Ramos (cell line): ENCODE measurements around the gene FAM110C.
"Not testable (repeated sequence)": the region's sequence is repeated elsewhere in the genome, so short reads cannot be mapped to it uniquely, and the experiment has no call there.

Experiments
- in situ Hi-C: fragments of 300-500 bp; cut with MboI; formaldehyde crosslinking; loops from one replicate; pipeline ENCODE4 v1.14.3; 2022; ENCODE audit warnings: low sequenced_read_pairs; ENCODE audit not compliant: unreplicated experiment

Gene FAM110C

DNA sequence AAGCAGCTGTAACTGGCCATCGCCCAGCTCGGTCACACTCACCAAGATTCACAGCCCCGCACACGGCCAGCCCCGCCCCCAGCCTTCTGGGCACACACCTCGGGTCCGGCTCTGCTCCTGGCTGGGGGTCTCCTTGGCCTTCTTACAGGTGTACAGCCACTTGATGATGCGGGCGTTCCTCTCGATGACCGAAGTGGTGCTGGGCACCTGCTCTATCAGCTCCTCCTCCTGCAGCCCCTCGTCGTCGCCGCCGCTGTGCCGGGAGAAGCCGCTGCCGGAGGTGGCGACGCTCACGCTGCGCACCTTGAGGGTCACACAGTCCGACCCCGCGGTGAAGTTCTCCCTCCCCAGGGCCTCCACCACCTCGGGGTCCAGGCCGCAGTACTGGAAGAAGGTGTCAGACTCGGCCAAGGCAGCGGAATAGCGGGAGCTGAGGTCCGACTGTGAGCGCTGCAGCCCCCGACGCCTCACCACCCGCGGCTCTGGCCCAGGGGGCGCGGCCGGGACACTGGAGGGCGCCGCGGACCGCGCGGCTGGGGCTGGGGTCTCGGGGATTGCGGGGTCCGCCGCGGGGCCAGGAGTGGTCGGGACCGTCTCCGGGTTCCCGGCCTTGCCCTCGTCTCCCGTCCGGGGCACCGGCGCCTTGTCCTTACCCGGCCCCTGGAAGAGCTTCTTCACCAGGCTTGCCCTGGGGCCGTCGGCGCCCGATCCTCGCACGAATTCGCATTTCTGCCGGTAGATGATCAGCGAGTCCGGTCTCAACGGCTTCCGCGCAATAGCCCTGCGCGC lies 769 bp downstream of the FAM110C start:
- in situ Hi-C loops: no loop called here

DNA sequence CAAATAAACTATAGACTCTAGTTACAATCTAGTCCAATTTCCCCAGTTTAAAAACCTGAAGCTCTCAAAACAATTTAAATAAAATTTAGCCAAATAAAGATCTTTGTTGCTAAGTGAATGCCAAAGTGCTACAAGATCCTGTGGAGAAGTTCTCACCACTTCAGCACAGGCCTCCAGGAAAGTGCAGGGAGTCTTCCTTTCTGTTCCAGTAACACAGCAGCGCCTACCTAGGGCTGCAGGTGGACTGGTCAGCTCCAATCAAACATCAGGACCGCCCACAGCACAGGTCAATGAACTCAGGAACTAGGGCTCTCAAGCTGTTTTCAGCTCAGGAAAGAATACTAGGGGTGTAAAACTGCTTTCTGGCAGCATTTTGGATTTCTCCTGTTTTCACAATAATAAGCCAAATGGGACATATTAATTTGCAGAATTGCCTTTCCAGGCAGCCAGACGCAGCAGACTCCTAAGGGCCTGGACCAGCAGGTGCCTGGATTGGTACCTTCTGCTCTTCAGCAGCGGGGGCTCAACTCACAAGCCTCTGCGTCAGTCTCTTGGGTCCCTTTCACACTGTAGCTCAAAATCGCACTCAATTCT lies 1.5 kb downstream of the FAM110C start:
- in situ Hi-C loops: no loop called here

DNA sequence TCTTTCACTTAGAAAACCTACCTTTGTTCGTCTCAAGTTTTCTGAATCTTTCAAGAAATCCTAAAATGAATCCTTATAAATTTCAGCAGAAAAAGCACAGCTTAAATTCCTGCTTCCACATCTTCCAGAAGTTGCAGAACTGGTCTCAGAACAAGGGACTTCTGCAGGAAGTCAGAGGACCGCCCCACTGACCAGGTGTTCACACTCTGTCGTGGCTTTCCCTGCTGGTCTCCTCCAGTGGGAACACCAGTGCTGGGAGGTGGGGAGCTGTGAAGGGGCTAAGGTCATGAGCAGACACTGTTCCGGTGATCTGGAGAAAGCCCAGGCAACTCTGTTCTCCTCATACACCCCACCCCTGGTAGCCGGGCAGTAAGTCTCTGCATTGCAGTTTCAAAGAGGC lies 3.5 kb downstream of the FAM110C start:
- in situ Hi-C loops: no loop called here

DNA sequence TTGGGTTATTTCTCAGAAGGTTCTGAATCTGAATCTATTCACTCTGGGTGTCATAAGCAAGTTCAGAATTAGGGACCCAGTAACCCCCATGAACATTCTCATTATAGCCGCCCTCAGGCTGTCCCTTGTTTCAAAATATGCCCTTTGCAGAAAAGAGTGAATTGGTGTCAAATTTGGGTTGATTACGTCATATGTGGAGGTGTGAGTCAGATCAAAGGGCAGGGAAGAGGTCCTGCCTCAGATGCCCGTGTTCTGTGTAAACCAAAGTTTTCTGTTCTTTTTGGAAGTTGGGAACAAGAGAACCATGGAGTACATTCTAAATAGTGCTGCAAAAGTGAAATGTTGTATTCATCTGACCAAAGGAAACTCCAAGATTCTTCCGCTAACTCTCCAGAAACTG lies 5.8 kb downstream of the FAM110C start:
- in situ Hi-C loops: no loop called here

DNA sequence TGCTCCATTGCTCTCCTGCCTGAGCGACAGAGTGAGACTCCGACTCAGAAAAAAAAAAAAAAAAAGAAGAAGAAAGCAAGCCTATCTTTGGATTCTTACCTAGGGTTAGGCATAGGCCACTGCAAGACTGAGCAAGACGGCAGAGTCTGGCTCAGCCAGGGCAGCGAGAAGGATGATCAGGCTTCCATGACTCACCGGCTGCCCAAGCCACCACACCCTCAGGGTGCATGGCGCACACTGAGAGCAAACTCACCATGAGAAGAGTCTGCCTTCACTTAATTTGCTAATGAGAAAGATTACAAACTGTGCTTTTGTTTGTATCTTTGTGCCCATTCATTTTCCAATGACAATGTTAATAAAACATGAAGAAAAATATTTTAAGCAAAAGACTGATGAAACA lies 8.2 kb downstream of the FAM110C start:
- in situ Hi-C loops: no loop called here

DNA sequence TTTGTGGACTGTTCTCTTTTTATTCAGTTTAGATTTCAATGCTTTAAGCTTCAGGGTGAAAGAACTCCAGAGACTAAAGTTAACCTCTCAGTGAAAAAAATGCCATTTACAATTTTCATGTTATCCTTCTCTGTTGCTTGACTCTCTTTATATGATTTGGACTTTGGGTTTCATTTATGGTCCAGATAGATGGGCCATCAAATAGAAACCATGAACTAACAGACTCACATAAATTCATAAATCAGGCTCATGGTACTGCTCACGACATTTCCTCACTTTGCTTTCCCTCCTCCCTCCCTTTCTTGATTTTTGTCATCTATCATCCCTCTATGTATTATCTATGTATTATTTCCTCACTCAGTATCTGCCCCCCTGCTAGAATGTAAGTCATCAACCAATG lies 10.0 kb downstream of the FAM110C start:
- in situ Hi-C loops: no loop called here

DNA sequence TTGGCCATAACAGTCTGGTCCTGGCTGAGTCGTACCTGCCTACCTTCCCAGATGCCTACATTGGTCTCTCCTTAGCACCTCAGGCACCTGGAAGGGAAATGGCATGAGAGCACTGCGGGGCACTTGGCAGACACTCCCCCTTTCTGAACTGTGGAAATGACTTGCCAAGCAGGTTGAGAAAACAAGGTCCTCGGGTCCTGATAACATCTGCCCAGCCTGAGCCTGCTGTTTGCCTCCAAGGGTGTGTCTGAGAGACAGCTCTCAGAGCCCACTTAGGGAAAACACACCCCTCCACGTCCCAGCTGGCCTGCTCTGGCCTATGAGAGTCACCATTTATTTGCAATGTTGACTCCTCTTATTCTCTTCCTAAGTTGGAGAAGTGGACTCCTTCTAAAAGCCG lies 10.5 kb downstream of the FAM110C start:
- in situ Hi-C loops: no loop called here

DNA sequence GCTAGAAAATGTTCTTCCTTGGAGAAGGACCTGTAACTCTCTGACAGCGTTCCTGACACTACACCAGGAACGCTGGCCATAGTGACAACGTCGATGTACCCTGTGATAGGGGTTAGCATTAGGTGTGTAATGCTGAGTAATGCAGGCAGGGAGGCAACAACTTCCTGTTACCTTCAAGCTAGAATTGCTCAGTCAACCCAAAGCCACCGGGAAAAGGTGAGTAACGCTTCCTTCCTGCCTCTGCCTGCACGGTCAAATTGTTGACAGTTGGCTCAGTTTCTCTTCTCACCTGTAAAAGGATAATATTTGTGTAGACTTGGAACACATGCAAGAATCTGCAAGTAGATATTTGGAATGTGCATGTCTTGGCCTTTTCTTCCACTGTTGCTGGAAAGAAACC lies 12.7 kb downstream of the FAM110C start:
- in situ Hi-C loops: no loop called here

DNA sequence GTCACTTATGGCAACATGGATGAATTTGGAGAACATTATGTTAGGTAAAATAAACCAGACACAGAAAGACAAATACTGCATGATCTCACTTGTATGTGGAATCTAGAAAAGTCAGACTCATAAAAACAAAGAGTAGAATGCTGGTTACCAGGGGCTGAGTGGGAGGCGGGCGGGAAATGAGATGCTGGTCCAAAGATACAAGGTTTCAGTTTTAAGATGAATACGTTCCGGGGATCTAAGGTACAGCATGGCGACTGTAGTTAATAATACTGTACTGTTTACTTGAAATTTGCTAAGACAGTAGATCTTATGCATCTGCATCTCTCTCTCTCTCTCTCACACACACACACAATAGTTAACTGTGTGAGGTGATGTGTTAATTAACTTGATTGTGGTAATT lies 14.2 kb downstream of the FAM110C start:
- in situ Hi-C loops: no loop called here

DNA sequence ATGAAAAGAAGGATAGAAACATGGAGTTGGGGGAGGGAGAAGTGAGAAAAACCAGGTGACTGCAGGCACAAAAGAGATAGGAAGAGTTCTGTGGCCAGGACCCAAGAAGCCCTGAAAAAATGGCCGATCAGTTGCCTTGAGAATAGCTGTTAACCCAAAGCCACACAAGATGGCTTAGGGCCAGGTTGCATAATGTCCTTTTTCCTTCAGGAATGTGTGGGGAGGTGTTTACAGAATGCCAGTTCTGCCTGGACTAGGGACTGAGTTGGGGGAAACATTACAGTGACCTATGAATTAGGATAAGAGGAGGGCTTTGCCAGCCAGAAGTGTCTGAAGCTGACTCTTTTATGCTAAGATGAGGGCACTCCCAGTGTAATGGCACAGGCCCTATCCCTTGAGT lies 17.1 kb downstream of the FAM110C start:
- in situ Hi-C loops: no loop called here

DNA sequence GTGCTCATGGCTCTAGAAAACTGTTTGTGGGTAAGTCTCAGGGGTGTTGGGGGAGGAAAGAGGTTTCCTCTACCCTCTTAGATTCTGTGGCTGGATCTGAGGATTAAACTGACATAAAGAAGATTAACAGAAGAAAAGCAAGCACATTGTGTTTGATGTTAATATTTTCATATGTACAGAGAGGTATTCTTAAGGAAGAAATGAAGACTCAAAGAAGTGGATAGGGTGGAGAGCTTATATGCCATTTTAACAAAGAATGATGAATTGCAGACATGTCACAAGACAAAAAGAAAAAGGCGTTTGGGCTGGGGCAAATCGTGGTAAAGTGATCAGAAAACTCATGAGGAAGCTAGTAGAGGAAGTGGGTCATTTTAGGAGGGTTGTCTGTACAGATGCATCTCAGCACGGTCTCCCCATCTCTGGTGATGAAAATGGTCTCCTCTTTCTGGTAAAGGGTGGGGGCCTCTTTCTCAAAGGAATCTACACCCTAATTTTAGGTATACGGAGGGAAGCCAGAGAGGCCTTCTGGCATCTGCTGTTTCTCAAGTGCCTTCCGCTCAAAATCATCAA lies 17.8 kb downstream of the FAM110C start:
- in situ Hi-C loops: no loop called here

DNA sequence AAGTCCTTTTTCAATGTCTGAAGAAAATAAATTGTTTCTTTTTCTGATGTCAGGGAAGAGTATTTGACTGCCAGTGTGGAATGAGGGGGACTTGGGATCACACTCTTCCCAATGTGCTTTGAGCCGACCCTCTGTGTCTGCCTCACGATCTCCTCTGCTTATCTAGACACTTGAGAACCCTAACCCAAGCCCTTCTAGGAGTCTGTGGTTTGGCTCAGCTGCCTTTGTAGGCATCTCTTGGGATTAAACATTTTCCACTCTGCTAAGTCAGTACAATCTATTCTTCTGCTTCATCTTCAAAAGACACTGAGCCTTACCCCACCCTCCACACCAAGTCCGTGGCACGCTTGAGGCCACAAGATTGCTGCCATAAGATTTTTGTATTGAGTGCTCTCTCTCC lies 19.4 kb downstream of the FAM110C start:
- in situ Hi-C loops: no loop called here

DNA sequence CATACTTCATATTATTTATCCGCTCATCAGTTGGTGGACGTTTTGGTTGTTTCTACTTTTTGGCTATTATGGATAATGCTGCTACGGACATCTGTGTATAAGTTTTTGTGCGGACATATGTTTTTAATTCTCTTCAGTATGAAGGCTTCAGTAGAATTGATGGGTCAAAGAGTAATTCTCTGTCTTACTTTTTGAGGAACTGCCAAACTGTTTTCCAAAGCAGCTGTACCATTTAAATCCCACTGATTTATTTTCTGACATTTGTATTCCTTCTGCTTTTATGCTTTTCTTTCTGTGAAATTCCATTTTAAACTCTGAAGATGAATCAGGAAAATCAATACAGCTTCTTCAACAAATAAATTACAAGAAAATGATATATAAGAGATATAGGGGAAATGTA lies 20.8 kb downstream of the FAM110C start:
- in situ Hi-C loops: no loop called here

DNA sequence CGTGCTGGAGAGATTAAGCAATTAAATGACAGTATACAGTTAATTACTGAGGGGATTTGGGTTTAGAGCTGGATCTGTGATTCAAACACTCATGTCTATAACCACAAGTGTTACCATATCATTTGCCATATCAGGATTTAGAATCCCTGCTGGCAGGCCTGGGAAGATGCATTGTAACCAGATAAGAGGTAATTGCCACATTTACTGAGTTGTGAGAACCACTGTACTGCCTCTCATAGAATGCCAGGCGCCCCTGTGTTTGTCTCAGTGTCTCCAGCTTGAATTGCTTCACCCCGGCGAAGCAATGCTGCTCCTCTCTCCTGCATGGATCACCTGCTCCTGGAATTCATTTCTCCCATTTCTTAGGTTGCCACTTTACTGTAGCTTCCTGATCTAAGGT lies 21.7 kb downstream of the FAM110C start:
- in situ Hi-C loops: not testable (repeated sequence)

DNA sequence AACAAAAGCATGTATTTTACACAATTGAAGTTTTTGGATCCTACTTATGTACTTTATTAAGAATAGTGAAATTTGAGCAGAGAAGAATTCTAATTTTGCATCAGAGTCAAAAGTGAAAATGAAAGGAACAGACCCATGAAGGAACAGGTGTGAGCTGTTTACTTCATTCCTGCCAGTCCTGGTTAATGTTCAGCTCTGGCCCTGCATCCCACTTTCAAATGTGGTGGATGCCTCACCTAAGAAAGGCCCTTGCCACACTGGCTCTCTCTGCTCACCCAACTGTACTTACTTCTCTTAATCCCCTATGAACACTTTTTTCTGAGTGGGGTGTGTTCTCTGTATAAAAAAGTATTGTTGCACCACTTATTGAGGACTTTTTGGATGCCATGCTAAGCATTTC lies 22.2 kb downstream of the FAM110C start:
- in situ Hi-C loops: no loop called here

DNA sequence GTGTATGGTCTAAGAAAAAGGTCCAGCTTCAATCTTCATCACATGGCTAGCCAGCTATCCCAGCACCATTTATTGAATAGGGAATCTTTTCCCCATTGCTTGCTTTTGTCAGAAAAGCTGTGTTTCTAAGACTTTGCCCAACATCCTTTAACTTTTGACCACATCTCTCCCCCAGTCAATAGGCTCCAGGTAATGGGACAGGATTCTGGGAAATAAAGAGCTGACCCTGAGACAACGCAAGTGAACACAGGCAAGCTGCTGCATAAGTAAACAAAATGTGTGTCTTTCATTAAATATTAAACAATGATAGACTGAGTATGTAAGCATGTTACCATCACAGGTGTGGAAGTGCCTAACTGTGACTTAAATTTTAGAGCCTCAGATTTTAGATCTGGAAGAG lies 23.0 kb downstream of the FAM110C start:
- in situ Hi-C loops: no loop called here

DNA sequence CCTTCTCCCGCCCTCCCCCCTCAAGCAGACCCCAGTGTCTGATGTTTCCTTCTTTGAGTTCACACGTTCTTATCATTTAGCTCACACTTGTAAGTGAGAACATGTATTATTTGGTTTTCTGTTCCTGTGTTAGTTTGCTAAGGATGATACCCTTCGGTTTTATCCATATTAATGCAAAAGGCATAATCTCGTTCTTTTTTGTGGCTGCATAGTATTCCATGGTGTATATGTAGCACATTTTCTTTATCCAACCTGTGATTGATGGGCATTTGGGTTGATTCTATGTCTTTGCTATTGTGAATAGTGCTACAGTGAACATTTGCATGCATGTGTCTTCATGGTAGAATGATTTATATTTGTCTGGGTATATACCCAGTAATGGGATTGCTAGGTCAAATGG lies 24.1 kb downstream of the FAM110C start:
- in situ Hi-C loops: not testable (repeated sequence)

DNA sequence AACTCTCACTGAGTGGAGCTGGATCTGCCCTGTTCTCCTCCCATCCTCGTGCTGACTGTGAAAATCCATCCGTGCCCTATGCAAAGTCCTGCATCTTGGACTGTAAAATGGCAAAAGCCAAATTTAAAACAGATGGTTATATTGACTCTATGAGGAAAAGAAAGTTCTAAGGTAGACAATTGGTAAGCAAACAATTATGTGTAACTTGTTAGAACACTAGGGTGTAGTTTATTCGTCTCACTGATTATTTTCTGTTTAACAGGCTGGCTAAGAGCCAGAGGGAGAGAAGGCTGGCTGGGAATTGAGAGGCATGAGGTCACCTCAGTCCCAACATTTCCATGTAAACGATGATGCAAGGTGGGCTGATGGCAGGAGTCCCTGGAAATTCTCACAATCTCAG lies 26.0 kb downstream of the FAM110C start:
- in situ Hi-C loops: not testable (repeated sequence)

DNA sequence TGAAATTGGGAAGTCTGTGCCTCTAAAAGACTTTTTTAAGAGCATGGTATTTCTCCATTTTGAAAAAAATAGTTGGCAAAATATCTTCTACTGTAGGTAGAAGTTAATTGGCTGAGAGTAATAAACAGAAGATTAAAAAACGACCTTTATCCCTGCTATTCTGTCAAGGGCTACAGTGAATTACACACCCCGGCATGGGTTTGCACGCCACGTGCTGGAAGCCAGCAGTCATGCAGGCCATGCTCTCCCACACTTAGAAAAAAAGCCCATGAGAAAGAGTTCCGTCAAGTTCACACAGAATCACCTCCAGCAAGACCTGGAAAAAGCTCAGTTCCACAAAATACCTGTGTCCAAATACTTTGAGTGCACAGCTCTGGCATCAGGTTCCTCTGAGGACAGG lies 26.8 kb downstream of the FAM110C start:
- in situ Hi-C loops: no loop called here

DNA sequence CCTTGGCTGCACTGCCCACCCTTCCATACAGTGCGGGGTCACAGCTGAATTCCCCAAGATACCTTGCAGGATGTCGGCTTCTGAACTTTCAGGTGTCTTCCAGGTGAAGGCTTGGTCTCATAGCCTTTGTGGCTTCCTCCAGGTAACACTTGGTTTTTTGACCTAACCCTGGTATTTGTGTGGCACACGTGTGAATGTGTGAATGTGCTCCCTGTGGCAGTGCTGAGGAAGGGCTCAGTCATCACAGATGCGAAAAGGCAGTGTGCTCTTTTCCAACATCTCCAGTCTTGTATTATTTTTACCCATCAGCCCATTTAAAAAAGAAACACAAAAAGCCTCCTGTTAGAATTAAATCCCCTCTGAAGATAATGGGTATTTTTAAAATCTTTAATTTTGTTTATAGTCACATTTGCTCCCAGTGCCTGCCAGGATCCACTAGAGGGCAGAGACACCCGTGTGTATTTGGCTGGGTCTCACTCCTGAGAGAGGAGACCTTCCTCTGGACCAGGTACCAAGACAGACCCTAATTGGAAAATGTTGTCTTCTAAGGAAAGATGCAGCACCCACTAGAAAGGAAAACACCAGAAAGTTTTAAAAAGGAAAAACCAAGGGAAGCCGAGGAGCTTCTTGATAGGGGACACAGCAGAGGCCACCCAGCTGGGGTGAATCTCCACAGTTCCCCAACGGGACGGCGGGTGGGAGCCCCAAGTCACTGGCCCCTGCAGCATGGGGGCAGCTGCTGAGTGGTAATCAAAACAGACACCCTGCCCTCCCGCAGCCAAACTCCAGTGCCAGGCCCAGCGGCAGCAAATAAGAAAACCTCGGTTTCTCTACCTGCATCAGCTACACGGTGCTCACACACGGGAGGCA lies 27.7 kb downstream of the FAM110C start:
- in situ Hi-C loops: no loop called here

DNA sequence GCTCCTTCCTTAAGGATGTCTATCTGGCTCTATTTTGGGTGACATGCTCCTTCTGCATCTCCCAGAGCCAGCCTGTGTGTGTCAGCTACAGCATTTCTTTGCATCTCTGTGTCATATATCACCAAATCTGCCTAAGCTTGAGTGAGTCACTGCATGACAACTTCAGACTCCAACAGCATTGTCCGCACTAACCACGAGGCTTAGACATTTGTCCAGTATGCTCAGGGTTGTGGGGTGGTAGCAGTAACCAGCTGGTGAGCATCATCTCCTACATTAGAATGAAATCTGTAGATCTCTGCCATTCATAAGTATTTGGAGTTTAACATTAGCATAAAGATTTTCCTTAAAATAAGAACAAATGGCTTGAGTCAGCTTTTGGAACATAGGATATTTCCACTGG lies 30.4 kb downstream of the FAM110C start:
- in situ Hi-C loops: not testable (repeated sequence)
